GM19455 (cell line): ENCODE data around the gene CDH13.

Source experiments
- ATAC-seq: cut with Tn5 transposase; IDR thresholded peaks from one replicate; pipeline ENCODE4 v1.9.1; 2021; ENCODE audit not compliant: unreplicated experiment

CDH13 gene

GRCh38 chr16:83768986-83769385 lies 1142.2 kb downstream of the CDH13 start:
- ATAC-seq = no peak

GRCh38 chr16:83769397-83770008 lies 1142.7 kb downstream of the CDH13 start:
- ATAC-seq = no peak

- ATAC-seq = no peak
These were observed 1144.7 kb downstream of the CDH13 start for GRCh38 chr16:83771306-83771942.

GRCh38 chr16:83772806-83773205 lies 1146.0 kb downstream of the CDH13 start:
- no peak for ATAC-seq

GRCh38 chr16:83774066-83774465 lies 1147.3 kb downstream of the CDH13 start:
- ATAC-seq = no peak

GRCh38 chr16:83776944-83777343 lies 1150.2 kb downstream of the CDH13 start:
- ATAC-seq = no peak

- no peak for ATAC-seq
These were observed 1153.1 kb downstream of the CDH13 start for GRCh38 chr16:83779886-83780285.

GRCh38 chr16:83785455-83785854 lies 1158.7 kb downstream of the CDH13 start:
- no peak for ATAC-seq

- ATAC-seq = no peak
These were observed 1163.1 kb downstream of the CDH13 start for GRCh38 chr16:83789642-83790401.

GRCh38 chr16:83791916-83792315 lies 1165.1 kb downstream of the CDH13 start:
- no peak for ATAC-seq

- ATAC-seq = no peak
These were observed 1165.6 kb downstream of the CDH13 start for GRCh38 chr16:83792391-83792790.

GRCh38 chr16:83793179-83793578 lies 1166.4 kb downstream of the CDH13 start:
- ATAC-seq = no peak

GRCh38 chr16:83794860-83795554 lies 1168.2 kb downstream of the CDH13 start:
- ATAC-seq = no peak

- no peak for ATAC-seq
These were observed 1170.2 kb downstream of the CDH13 start for GRCh38 chr16:83797013-83797412.

GRCh38 chr16:83799336-83799735 lies 1172.6 kb downstream of the CDH13 start:
- ATAC-seq = no peak

- no peak for ATAC-seq
These were observed 1175.4 kb downstream of the CDH13 start for GRCh38 chr16:83802135-83802534.

- no peak for ATAC-seq
These were observed 1175.9 kb downstream of the CDH13 start for GRCh38 chr16:83802554-83803205.

- ATAC-seq = no peak
These were observed 1177.0 kb downstream of the CDH13 start for GRCh38 chr16:83803811-83804210.

GRCh38 chr16:83804366-83804765 lies 1177.6 kb downstream of the CDH13 start:
- no peak for ATAC-seq

GRCh38 chr16:83806036-83806435 lies 1179.3 kb downstream of the CDH13 start:
- no peak for ATAC-seq

GRCh38 chr16:83806731-83807130 lies 1180.0 kb downstream of the CDH13 start:
- ATAC-seq = no peak
